Measurements from ENCODE around the gene VPS26A. TPM values are rescaled to one million over a fixed set of nuclear protein-coding genes. Genes with fewer than 3 reads are reported as not detected.

Gene VPS26A
- total RNA-seq, 1 donor from 2014 or later = 40.1 TPM

DNA sequence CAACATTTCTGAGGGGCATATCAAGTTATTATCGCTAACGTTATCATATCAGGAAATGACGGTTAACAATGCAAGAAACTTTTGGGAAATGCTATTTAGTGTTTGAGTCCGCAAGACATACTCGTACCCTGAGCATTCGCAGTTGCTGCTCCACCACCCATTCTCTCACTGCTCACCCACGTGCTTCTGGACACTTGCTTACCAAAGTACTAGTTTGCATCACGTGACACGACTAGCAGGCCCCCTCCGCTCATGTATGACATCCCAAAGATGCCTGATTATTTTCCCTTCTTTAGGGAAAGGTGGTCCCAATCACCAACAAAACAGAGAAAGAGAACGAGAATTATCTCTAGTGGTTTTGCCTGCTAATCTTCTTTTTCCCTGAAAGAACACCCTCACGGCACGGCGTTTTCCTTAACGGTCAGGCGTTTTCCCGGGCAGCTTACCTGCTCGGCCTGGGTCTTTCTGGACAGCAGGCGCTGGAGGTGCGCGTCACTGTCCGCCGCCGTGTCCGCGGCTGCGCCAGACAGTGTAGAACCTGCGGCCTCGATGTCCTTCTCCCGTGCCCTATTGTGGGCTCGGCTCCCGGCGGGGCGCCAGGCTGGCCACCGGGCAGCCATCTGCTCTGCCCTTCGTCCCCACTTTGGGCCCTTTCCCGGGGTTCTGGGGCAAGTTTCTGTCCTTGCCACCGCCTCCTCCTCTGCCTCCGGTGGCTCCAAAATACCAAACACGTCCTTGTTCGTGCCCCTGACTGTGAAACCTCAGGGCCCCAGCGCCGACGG lies 56.0 kb downstream of the VPS26A start, which contains the start of gene SUPV3L1:
TSS of gene SUPV3L1 (plus strand) at position 492 of the 782 bp plus-strand sequence. CDS start at position 550, 58 bp downstream.
- peaks cover 21% of the 10 kb centered on the region for H3K4me1 Mint-ChIP-seq
- peak within 1 kb of the TSS; percentile 100 for H3K27ac Mint-ChIP-seq
- peak; percentile 75 to 91 for DNase-seq (ENCODE audit: low spot score in 2 of 2, unreplicated experiment in 2 of 2)
- H3K9me3 Mint-ChIP-seq = no peaks in the 10 kb centered on the region
- H3K36me3 Mint-ChIP-seq = no peaks in the 10 kb centered on the region
- H3K27me3 Mint-ChIP-seq (ENCODE audit: low read depth) = no peaks in the 10 kb centered on the region
- H3K4me3 Mint-ChIP-seq = peak within 1 kb of the TSS; percentile 95
- TF ChIP-seq, protein P1, sequence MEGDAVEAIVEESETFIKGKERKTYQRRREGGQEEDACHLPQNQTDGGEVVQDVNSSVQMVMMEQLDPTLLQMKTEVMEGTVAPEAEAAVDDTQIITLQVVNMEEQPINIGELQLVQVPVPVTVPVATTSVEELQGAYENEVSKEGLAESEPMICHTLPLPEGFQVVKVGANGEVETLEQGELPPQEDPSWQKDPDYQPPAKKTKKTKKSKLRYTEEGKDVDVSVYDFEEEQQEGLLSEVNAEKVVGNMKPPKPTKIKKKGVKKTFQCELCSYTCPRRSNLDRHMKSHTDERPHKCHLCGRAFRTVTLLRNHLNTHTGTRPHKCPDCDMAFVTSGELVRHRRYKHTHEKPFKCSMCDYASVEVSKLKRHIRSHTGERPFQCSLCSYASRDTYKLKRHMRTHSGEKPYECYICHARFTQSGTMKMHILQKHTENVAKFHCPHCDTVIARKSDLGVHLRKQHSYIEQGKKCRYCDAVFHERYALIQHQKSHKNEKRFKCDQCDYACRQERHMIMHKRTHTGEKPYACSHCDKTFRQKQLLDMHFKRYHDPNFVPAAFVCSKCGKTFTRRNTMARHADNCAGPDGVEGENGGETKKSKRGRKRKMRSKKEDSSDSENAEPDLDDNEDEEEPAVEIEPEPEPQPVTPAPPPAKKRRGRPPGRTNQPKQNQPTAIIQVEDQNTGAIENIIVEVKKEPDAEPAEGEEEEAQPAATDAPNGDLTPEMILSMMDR (IDR thresholded peaks at IDR 0.05; ENCODE audit: unreplicated experiment) = no peak

DNA sequence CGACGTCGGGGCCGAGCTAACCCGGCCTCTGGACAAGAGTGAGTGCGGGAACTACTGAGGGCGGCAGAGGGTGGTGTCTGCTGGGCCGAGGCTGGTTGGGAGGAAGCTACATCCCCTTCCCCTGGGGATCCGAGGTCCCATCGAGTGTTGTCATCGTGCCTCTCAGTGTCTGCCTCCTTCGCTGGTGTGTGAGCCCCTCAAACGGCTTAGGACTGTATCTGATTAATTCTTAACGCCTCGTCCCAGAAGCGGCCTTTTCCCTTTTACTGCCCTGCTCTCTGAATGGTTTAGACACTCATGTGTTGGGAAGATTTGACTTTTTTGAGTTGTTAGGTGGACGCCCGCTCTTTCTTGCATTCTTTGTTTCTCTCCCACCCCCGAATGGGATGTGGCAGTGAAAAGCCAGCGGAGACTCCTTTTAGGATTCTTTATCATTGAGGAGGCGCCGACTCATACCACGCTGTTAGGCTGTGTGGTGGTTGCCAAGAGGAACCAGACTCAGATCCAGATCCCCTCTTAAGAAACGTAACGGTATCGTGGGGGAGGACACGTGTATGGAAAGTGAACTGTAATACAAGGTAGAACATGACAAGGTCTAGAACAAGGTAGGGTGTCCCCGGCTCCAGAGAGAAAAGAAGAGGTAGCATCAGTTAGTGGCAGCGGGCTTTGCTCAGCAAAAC lies 56.7 kb downstream of the VPS26A start:
- TF ChIP-seq, protein P1 (IDR thresholded peaks at IDR 0.05; ENCODE audit: unreplicated experiment) = no peak
- DNase-seq (ENCODE audit: low spot score in 2 of 2, unreplicated experiment in 2 of 2) = no peak
- H3K9me3 Mint-ChIP-seq = no peaks in the 10 kb centered on the region
- H3K27me3 Mint-ChIP-seq (ENCODE audit: low read depth) = no peaks in the 10 kb centered on the region
- peaks cover 21% of the 10 kb centered on the region for H3K4me1 Mint-ChIP-seq
- peak overlapping the region; percentile 100 for H3K27ac Mint-ChIP-seq
- H3K4me3 Mint-ChIP-seq = peak overlapping the region; percentile 95
- H3K36me3 Mint-ChIP-seq = no peaks in the 10 kb centered on the region

DNA sequence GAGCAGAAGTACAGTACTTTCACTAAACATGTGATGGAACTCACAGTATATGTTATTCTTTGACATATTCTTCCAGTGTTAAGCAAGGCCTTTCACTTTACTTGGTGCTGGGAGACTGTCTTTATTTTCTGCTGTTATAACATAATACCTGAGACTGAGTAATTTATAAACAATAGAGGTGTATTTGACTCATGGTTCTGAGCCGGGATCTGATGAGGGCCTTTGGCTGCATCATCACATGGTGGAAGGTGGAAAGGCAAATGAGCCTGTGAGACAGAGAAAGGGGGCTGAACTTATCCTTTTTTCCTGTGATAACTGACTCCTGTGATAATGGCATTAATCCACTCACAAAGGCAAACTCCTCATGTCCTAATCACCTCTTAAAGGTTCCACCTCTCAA lies 57.5 kb downstream of the VPS26A start:
- peak overlapping the region; percentile 100 for H3K27ac Mint-ChIP-seq
- TF ChIP-seq, protein P1 (IDR thresholded peaks at IDR 0.05; ENCODE audit: unreplicated experiment) = no peak
- H3K4me3 Mint-ChIP-seq = peak overlapping the region; percentile 95
- H3K27me3 Mint-ChIP-seq (ENCODE audit: low read depth) = no peaks in the 10 kb centered on the region
- H3K36me3 Mint-ChIP-seq = no peaks in the 10 kb centered on the region
- no peak for DNase-seq (ENCODE audit: low spot score in 2 of 2, unreplicated experiment in 2 of 2)
- H3K9me3 Mint-ChIP-seq = no peaks in the 10 kb centered on the region
- H3K4me1 Mint-ChIP-seq = peaks cover 21% of the 10 kb centered on the region

- Mint-ChIP-seq H3K27ac (no peak overlapping the region), H3K4me1 (peaks cover 21% of the 10 kb centered on the region), H3K36me3 (no peaks in the 10 kb centered on the region), H3K27me3 (ENCODE audit: low read depth) (no peaks in the 10 kb centered on the region), H3K4me3 (no peak overlapping the region), H3K9me3 (no peaks in the 10 kb centered on the region)
- DNase-seq (ENCODE audit: low spot score in 2 of 2, unreplicated experiment in 2 of 2) = no peak
- TF ChIP-seq, protein P1 (IDR thresholded peaks at IDR 0.05; ENCODE audit: unreplicated experiment) = no peak
Measured at GRCh38 chr10:69182005-69182404, 58.0 kb downstream of the VPS26A start.

DNA sequence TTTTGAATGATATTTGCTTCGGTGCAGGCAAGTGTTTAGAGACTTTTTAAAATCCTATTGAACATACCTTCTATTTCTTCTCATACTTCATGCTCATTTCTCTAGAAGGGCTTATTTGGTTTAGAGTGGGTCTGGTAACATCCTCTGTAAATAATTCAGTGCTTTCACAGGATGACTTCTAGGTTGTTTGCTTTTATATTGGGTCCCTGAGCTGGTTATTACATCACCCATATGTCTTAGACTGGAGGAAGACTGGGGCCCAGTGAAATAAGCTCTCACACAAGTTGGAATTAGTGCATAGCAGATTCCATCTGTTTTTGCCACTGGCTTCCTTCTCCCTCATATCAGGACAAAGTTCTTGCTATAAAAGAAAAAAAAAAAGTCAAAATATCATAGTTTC lies 62.5 kb downstream of the VPS26A start:
- peaks cover 2% of the 10 kb centered on the region for H3K4me1 Mint-ChIP-seq
- no peaks in the 10 kb centered on the region for H3K9me3 Mint-ChIP-seq
- no peak overlapping the region for H3K27ac Mint-ChIP-seq
- TF ChIP-seq, protein P1 (IDR thresholded peaks at IDR 0.05; ENCODE audit: unreplicated experiment) = no peak
- no peaks in the 10 kb centered on the region for H3K27me3 Mint-ChIP-seq (ENCODE audit: low read depth)
- peaks cover 12% of the 10 kb centered on the region for H3K36me3 Mint-ChIP-seq
- H3K4me3 Mint-ChIP-seq = no peak overlapping the region
- DNase-seq (ENCODE audit: low spot score in 2 of 2, unreplicated experiment in 2 of 2) = no peak

All from mesothelial cell of epicardium (in vitro differentiated cells).